ENCODE data around the gene CTSF. TPM values are rescaled to one million over a fixed set of nuclear protein-coding genes. Genes with fewer than 3 reads are reported as not detected.

Gene CTSF
- total RNA-seq, 1 experiment from 2014 or later: 0.34 TPM

DNA sequence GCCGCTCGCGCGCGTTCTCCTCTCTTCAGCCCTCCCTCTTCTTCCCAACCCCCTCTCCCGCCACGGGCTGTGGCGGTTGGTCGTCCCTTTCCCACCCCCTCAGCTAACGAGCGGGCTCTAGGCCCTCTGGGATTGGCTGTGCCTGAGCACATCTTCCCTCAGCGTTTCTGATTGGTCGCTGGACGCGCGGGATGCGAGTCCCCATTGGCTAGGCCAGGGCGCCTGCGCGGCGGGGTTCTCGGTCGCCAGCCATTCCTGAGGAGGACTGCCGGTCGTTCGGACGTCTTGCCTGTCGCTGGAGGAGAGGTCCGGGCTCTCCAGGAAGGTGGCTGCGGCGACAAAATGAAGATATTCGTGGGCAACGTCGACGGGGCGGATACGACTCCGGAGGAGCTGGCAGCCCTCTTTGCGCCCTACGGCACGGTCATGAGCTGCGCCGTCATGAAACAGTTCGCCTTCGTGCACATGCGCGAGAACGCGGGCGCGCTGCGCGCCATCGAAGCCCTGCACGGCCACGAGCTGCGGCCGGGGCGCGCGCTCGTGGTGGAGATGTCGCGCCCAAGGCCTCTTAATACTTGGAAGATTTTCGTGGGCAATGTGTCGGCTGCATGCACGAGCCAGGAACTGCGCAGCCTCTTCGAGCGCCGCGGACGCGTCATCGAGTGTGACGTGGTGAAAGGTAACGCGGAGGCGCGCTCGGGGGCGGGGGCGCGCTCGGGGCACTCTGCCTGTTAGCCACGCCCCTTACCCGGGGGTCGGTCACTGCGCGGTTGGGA lies 48.2 kb upstream of the CTSF start, which contains the start of gene RBM14 (continued):
- TF ChIP-seq EZH2phosphoT487 (IDR thresholded peaks at IDR 0.05; ENCODE audit: borderline replicate concordance) (no peak), EZH2 (IDR thresholded peaks at IDR 0.05) (no peak), SP1 (IDR thresholded peaks at IDR 0.05; ENCODE audit: low read depth) (peak; percentile 96), ZFX (IDR thresholded peaks at IDR 0.05) (peak; percentile 88), POLR2A (IDR thresholded peaks at IDR 0.05; ENCODE audit: borderline replicate concordance, extremely low read depth, insufficient read depth, insufficient read length) (peak; percentile 86), JUND (IDR thresholded peaks at IDR 0.05) (no peak)

DNA sequence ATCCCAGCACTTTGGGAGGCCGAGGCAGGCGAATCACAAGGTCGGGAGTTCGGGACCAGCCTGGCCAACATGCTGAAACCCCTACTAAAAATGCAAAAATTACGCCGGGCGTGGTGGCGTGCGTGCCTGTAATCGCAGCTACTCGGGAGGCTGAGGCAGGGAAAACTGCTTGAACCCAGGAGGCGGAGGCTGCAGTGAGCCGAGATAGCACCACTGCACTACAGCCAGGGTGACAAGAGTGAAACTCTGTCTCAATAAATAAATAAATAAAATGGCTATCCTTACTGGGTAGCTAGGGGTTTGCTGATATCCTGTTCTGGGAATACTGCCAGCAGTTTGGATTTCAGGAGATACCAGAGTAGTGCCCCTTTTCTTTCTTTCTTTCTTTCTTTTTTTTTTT lies 45.7 kb upstream of the CTSF start:
- CTCF ChIA-PET: no interaction called here
- H2AFZ ChIP-seq (ENCODE audit: low read depth, low read length, poor library complexity, severe bottlenecking): no peak overlapping the region
- intact Hi-C loops (cut with micrococcal nuclease): no loop called here

More for the DNA sequence above, 45.7 kb upstream of the CTSF start:
- peaks cover 8 to 43% of the 10 kb centered on the region in 2 experiments; a peak in 3 of 4 replicates for H3K4me1 ChIP-seq (ENCODE audit: control insufficient read depth in 1 of 2, insufficient read depth in 2 of 2, low read length in 2 of 2)
- no peak overlapping the region for H3K9ac ChIP-seq (ENCODE audit: low read length)
- no peak overlapping the region for H3K27ac ChIP-seq (ENCODE audit: low read depth, low read length)
- H3K36me3 ChIP-seq (ENCODE audit: control insufficient read depth in 1 of 2, insufficient read depth in 2 of 2, low read length in 2 of 2): peaks cover 2 to 21% of the 10 kb centered on the region in 2 experiments; a peak in 3 of 4 replicates
- ChIA-PET POLR2A (interaction anchor here (1.0 kb wide), 1 partner anchor 175 kb away, joined by 3 read pairs; the partner anchor contains the start of gene MRPL11), RAD21 (ENCODE audit: low non-redundant PET in 1 of 2, low total read pairs in 2 of 2, uncharacterized antibody in 2 of 2, unreplicated experiment in 2 of 2) (no interaction called here)
- H3K9me3 ChIP-seq (ENCODE audit: control insufficient read depth in 1 of 2, insufficient read depth in 1 of 2, low read depth in 1 of 2, low read length in 2 of 2): no peaks in the 10 kb centered on the region
- no peak overlapping the region for H3K4me3 ChIP-seq (replicated peaks in 1 of 2; ENCODE audit: low read depth in 1 of 2, low read length in 2 of 2)
- BruUV-seq (replicated peaks): no TSS peak
- peaks cover 35% of the 10 kb centered on the region for H3K79me2 ChIP-seq (ENCODE audit: insufficient read depth, low read length)
- TF ChIP-seq ZNF274 (IDR thresholded peaks at IDR 0.05; ENCODE audit: low read depth, low read length) (no peak), SRF (IDR thresholded peaks at IDR 0.05; ENCODE audit: low read depth) (no peak), ELF1 (IDR thresholded peaks at IDR 0.05; ENCODE audit: borderline replicate concordance, low read depth) (no peak), FOSL1 (IDR thresholded peaks at IDR 0.05; ENCODE audit: low read depth) (no peak)
- TF ChIP-seq, protein P1, sequence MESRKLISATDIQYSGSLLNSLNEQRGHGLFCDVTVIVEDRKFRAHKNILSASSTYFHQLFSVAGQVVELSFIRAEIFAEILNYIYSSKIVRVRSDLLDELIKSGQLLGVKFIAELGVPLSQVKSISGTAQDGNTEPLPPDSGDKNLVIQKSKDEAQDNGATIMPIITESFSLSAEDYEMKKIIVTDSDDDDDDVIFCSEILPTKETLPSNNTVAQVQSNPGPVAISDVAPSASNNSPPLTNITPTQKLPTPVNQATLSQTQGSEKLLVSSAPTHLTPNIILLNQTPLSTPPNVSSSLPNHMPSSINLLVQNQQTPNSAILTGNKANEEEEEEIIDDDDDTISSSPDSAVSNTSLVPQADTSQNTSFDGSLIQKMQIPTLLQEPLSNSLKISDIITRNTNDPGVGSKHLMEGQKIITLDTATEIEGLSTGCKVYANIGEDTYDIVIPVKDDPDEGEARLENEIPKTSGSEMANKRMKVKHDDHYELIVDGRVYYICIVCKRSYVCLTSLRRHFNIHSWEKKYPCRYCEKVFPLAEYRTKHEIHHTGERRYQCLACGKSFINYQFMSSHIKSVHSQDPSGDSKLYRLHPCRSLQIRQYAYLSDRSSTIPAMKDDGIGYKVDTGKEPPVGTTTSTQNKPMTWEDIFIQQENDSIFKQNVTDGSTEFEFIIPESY (IDR thresholded peaks at IDR 0.05; ENCODE audit: extremely low read depth, insufficient replicate concordance, low read length): no peak
- peaks cover 25% of the 10 kb centered on the region for H4K20me1 ChIP-seq (ENCODE audit: insufficient read depth)
- ATAC-seq (no peak), DNase-seq (ENCODE audit: low read depth, low spot score) (no peak)
- no peaks in the 10 kb centered on the region for H3K27me3 ChIP-seq (ENCODE audit: insufficient read depth, low read length)
- H3K4me2 ChIP-seq (ENCODE audit: low read length): no peak overlapping the region
- no peaks in the 10 kb centered on the region for H3K9me2 ChIP-seq (ENCODE audit: insufficient read depth)

Data from HCT116 (cell line).